NCI-H2107 treated with DMSO at 0.1 percent for 48 hours (cell line): ENCODE data around the gene PER1.

Source experiments
- DNase-seq: peaks from one replicate; lab custom pipeline; 2025; ENCODE audit not compliant: unreplicated experiment; lab: John Stamatoyannopoulos, UW

Gene PER1

GRCh38 chr17:8154608-8155155, 2.5 kb upstream of the PER1 start:
- DNase-seq: no peak

DNA sequence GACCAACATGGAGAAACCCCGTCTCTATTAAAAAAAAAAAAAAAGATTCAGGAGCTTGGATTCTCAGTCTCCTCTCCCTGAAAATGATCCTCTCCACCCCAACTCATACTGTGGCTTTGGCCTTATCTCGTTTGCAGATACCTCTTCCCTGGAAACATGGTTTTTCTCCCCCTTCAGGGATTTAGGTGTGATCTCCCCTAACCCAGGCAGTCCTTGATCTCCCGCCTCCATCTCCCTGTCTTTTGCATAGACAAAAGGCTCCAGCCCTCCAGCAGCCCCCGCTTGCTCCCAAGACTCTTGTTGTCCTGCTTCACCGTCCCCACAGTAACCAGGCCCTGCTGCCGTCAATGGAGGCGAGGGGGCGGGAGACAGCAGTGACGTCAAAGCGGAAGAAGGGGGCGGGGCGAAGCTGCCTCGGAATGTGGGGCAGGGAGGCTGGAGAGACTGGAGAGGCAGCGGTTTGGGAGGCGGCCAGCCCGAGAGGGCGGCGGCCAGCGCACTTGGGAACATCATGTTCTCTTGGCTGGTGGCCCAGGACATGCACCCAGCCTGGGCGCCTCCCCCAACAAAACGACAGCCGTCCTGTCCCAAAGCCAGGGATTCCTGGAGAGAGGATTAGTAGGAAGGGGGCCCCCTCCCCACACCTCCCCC, 1.9 kb upstream of the PER1 start:
- DNase-seq: no peak

GRCh38 chr17:8153525-8153956, 1.3 kb upstream of the PER1 start:
- DNase-seq: no peak

DNA sequence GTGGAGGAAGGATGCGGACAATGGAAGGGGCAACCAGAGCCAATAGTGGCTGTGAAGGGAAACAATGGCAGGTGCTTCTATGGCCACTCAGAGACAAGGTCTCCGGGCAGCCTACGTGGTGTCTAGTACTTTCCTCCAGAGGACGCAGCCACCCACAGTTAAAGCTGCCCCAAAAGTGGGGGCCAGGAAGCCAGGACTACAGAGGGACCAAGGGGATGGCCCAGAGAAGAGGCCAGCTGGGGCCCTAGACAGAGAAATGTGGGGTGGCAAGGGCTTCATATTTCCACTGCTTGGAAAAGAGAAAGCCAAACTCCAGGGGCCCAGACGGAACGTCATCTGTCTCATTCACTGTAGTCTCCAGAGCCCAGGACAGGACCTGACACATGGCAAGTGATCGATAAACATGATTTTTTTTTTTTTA, 837 bp upstream of the PER1 start:
- no peak for DNase-seq

GRCh38 chr17:8151641-8152111, 528 bp downstream of the PER1 start:
- no peak for DNase-seq

DNA sequence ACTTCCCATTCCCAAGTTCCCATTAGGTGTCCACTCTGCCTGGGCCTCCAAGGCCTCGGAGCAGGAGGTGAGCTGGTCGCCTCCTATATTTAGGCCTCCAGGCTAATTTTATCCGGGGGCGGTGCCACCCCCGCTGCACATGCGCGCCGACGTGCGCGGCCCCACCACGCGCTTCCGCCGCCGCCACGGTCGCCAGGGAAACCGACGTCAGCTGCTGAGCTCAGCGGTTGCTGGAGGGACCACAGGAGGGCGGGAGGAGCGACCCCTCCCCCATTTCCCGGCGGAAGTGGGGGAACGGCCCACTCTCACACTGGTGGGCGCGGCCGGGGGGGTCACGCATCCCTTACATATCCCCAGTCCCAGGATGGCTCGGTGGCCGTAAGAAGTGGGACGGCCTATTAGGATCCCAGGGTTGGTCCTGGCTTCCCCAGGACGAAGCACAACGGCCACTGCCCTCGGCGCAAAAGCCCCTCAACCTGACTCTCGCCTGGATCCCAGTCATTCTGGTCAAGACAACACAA, 1.0 kb downstream of the PER1 start:
- no peak for DNase-seq

- no peak for DNase-seq
These were observed 1.7 kb downstream of the PER1 start for GRCh38 chr17:8150194-8151119.

- DNase-seq: no peak
These were observed 2.6 kb downstream of the PER1 start for GRCh38 chr17:8149419-8150193.

DNA sequence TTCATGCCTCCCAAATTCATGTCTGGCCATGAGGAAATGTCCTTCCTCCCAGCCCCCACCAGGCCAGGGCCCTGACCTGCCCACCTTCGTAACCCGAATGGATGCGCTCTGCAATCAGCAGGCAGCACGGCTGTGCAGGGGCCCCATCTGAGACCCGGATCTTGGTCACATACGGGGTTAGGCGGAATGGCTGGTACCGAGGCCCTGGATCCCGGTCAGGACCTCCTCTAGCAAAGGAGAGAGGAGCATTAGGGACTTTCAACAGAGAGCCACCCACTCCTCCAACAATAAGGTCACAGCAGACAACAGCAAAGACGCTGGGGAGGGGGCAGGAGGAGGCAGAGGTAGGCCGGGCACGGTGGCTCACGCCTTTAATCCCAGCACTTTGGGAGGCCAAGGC, 3.6 kb downstream of the PER1 start:
- no peak for DNase-seq

- DNase-seq: no peak
These were observed 4.3 kb downstream of the PER1 start for GRCh38 chr17:8147805-8148404.

GRCh38 chr17:8147141-8147804, 4.9 kb downstream of the PER1 start:
- DNase-seq: no peak

DNA sequence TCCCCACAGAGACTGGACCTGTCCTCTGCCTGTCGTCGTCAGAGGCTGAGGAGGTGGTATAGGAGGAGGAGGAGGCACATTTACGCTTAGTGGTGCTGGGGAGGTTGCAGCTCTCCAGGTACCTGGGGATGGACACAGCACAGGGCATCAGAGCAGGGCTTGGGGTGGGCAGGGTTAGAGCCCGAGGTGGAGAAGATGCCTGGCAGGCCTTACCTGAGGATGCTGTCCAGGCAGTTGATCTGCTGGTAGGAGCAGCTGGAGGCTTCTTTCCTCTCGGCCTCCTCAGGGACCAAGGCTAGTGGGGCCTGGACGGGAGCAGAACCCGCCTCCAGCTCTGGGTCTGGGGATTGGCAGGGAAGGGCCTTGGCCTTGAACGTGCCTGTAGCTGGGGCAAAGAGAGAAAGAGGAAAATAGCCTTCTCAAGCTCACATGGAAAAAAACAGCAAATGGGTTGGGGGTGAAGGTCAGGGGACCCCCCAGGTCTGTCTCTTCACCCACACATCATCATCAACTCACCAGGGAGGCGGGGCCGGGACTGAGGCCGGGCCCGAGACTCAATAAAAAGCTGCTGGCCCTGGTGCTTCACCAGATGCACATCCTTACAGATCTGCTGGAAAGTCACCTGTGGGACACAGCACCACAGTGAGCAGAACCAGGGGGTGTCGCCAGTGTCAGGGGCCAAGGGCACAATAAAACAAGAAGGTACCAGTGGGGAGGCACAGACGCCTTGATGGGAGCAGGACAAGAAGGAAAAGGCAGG, 5.6 kb downstream of the PER1 start:
- DNase-seq: no peak

DNA sequence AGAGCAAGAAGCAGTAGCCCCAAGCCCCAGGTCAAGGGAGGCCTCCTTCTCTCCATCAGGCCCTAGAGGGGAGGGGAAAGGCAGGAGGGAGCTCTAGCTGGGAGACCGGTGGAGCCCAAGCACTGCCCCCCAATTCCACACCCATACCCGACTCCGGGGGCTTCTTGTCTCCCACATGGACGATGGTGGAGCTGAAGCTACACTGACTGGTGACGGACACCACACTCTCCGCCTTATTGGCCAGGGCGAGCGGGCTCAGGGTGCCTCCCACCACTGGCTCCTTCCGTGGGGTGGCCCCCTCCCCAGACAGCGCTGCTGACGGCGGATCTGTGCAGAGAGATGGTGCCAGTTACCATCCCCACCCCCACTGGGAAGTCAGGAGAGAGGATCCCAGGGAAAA, 6.4 kb downstream of the PER1 start:
- no peak for DNase-seq

- DNase-seq: no peak
These were observed 7.6 kb downstream of the PER1 start for GRCh38 chr17:8144401-8145231.

DNA sequence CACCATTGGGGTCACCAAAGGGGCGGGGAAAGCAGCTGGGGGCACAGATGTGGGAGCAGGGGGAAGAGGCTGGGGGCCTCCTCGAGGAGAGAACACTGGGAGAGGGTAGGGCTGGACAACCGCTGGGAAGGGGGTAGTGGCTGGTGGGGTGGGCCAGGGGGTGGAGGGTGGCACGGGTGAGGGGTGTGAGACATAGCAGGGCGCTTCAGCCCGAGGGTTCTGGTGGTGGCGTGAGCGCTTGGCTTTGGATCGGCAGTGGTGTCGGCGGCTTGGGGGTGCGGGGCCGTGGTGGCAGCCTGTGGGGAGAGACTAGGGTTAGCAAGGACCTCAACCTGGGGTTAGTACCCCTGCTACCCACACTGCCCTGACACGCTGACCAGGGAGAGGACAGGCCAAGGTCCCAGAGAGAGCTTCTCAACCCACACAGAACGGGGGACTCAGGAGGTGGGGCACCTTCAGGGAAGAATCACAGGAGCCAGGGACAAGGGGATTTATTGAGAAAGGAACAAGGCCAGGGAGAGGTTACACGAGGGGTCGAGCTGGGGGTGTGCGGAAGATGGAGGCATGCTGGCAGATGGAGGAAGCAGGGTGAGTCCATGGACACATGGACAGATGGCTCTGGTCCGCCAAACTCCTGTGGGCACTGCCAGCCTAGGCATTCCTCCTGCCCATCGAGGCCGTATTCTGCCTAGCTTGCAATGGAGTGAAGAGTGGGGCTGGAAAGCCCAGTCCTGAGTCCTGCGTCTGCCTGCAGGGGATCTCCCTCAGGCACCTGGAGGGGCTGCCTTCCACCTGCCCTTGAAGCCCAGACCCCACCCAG, 8.4 kb downstream of the PER1 start:
- DNase-seq: no peak

DNA sequence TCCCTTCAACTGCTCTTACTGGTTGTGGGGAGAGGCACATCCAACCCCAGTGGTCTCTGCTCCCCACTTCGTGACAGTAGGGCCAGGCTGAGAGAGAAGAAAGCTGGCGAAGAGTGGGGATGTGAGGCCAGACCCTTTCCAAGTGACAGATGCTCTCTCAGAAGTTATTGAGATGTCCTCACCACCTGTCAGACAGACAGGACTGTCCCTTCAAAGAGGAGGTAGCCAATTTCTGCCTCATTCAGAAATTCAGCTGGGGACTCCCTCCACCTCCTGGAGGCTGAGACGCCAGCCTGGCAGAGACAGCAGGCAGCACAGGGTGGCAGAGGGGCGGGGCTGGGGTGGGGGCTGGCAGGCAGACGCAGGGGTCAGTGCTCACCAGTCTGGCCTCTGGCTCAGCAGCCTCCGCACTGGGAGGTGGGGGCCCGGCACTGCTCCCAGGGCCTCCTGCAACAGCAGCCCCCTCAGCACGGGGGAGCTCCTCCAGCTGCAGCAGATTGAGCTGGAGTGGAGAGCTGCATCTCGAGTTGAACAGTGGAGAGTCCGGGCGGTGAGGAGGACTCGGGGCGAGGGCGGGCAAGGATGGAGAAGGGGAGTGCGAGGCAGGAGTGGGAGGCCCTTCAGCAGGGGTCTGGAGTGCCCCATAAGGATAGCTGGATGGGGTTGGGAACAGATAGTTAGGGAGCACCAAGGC, 9.2 kb downstream of the PER1 start:
- no peak for DNase-seq
